ENCODE measurements around the gene COX8C. TPM values are rescaled to one million over a fixed set of nuclear protein-coding genes. Genes with fewer than 3 reads are reported as not detected.

COX8C gene
- total and polyA plus RNA-seq, 8 donors: not detected

DNA sequence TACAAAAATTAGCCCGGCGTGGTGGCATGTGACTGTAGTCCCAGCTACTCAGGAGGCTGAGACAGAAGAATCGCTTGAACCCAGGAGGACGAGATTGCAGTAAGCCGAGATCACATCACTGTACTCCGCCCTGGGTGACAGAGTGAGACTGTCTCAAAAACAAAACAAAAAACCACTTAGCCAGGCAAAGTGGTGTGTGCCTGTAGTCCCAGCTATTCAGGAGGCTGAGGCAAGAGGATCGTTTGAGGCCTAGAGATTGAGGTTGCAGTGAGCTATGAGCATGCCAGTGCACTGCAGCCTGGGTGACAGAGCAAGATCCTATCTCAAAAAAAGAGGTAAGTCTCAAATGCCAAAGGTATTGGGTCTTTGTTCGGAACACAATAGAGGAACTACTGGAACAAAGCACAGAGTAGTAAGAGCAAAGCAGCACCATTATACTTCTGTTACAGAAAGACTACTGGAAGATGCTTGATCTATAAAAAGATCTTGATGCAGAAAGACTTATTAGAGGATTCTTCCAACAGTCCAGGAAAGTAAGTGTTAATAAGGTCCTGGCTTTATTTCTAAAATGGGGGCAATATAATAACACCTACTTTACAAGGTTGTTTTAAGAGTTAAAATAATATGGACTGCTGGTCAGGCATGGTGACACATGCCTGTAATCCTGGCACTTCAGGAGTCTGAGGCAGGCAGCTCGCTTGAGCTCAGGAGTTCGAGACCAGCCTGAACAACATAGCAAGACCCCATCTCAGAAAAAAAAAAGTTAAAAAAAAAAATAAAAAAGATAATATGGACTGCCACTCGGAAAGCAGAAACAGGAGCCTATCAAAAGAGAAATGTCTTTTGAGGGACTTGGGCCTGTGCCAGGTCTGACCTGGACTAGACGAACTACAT is 44.0 kb upstream of the COX8C start:
- no peak for TF ChIP-seq POLR2A (IDR thresholded peaks at IDR 0.05)
- TF ChIP-seq EP300 (IDR thresholded peaks at IDR 0.05): no peak
- TF ChIP-seq POLR2AphosphoS5 (IDR thresholded peaks at IDR 0.05): no peak
- TF ChIP-seq, protein P1, sequence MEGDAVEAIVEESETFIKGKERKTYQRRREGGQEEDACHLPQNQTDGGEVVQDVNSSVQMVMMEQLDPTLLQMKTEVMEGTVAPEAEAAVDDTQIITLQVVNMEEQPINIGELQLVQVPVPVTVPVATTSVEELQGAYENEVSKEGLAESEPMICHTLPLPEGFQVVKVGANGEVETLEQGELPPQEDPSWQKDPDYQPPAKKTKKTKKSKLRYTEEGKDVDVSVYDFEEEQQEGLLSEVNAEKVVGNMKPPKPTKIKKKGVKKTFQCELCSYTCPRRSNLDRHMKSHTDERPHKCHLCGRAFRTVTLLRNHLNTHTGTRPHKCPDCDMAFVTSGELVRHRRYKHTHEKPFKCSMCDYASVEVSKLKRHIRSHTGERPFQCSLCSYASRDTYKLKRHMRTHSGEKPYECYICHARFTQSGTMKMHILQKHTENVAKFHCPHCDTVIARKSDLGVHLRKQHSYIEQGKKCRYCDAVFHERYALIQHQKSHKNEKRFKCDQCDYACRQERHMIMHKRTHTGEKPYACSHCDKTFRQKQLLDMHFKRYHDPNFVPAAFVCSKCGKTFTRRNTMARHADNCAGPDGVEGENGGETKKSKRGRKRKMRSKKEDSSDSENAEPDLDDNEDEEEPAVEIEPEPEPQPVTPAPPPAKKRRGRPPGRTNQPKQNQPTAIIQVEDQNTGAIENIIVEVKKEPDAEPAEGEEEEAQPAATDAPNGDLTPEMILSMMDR (IDR thresholded peaks at IDR 0.05): no peak
- H3K27ac ChIP-seq: no peak overlapping the region
- H3K9me3 ChIP-seq: no peaks in the 10 kb centered on the region
- intact Hi-C loops (cut with DNase I; ENCODE audit: low total_unique reads): no loop called here
- peaks cover 0 to 65% (median 38%) of the 10 kb centered on the region in 4 donors for H3K4me1 ChIP-seq
- H3K36me3 ChIP-seq: no peaks in the 10 kb centered on the region
- no peak for DNase-seq
- no peak overlapping the region for H3K4me3 ChIP-seq
- H3K27me3 ChIP-seq: no peaks in the 10 kb centered on the region
- WGBS, 5 donors: 89 to 95% (median 92%) methylated on average over 12 of the region's 12 CpGs

DNA sequence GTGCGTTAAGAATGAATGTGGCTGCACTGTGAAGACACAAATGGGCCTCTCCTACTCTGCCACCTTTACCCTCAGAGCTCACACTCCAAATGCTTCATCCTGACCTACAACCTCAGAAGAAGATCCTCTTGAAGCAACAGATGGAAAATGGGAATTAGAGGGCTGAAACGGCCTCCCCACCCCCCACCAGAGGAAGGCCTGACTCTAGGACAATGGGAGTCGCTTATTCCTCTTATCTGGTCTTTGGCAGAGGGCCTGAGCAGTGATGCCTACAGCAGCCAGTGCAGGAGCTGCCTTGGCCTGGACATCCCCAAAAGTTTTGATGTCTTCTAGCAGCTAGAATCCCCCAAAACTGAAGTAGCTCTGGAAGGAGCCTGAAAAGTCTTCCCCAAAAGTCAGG is 43.3 kb upstream of the COX8C start:
- Histone ChIP-seq H3K27ac (no peak overlapping the region), H3K4me1 (peaks cover 0 to 65% (median 38%) of the 10 kb centered on the region in 4 donors), H3K27me3 (no peaks in the 10 kb centered on the region), H3K9me3 (no peaks in the 10 kb centered on the region), H3K4me3 (no peak overlapping the region), H3K36me3 (no peaks in the 10 kb centered on the region)
- TF ChIP-seq, protein P1 (IDR thresholded peaks at IDR 0.05): no peak
- 59 to 73% (median 65%) methylated on average over 2 to 3 of the region's 3 CpGs for WGBS, 5 donors
- DNase-seq: peak in 1 of 2 donors; percentile 9
- intact Hi-C loops (cut with DNase I; ENCODE audit: low total_unique reads): no loop called here

DNA sequence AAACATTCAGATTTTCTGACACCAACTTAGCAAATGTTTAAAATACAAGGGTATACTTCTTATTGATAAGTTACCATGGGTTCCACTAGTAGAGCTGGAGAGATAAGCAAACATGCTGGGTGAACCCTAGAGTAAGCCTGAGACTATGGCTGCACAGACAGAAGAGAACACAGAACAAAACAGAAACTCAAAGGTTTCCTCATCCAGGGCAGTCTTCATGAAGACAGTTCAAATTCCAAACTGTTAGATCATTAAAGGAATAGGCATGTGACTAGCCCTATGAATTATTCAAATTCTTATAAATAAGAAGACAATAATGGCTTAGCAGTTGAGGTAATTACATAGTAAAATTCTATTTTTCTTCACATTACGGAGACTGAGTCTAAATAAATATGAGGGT is 42.2 kb upstream of the COX8C start:
- Histone ChIP-seq H3K4me1 (peaks cover 0 to 69% (median 43%) of the 10 kb centered on the region in 4 donors), H3K27ac (no peak overlapping the region), H3K27me3 (no peaks in the 10 kb centered on the region), H3K4me3 (no peak overlapping the region), H3K36me3 (no peaks in the 10 kb centered on the region), H3K9me3 (no peaks in the 10 kb centered on the region)
- intact Hi-C loops (cut with DNase I; ENCODE audit: low total_unique reads): no loop called here
- no peak for DNase-seq
- 88 to 100% (median 98%) methylated on average over 1 of the region's 1 CpG for WGBS, 5 donors
- TF ChIP-seq POLR2AphosphoS5 (IDR thresholded peaks at IDR 0.05) (no peak), POLR2A (IDR thresholded peaks at IDR 0.05) (no peak), EP300 (IDR thresholded peaks at IDR 0.05) (no peak)
- TF ChIP-seq, protein P1 (IDR thresholded peaks at IDR 0.05): no peak

DNA sequence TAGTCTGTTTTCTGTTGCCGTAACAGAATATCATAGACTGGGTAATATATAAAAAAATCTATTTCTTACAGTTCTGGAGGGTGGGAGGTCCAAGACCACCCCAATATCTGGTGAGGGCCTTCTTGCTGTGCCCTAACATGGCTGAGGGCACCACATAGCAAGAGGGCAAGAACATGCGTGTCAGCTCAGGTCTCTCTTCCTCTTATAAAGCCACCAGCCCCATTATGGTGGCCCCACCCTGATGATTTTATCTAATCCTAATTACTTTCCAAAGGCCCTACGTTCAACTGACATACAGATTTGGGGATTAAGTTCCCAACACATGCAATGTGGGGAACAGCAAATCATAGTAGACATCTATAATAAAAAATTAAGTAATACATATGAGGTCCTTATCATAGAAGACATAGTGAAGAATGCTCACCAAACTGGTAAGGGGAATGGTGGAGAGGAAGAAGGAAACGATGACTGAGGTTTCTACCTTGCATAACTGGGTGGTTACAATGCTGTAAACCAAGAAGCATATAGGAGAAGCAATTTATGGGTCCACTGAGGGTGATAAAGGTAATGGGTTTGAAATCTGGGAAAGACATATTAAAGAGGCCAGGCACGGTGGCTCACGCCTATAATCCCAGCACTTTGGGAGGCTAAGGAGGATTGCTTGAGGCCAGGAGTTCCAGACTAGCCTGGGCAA is 41.1 kb upstream of the COX8C start:
- H3K27ac ChIP-seq: no peak overlapping the region

More for the DNA sequence above, 41.1 kb upstream of the COX8C start:
- Histone ChIP-seq H3K27me3 (no peaks in the 10 kb centered on the region), H3K9me3 (no peaks in the 10 kb centered on the region), H3K4me1 (peaks cover 0 to 72% (median 51%) of the 10 kb centered on the region in 4 donors), H3K36me3 (no peaks in the 10 kb centered on the region), H3K4me3 (no peak overlapping the region)
- intact Hi-C loops (cut with DNase I; ENCODE audit: low total_unique reads): no loop called here
- WGBS, 5 donors: 74 to 93% (median 86%) methylated on average over 6 of the region's 6 CpGs
- TF ChIP-seq EP300 (IDR thresholded peaks at IDR 0.05) (no peak), POLR2A (IDR thresholded peaks at IDR 0.05) (no peak), POLR2AphosphoS5 (IDR thresholded peaks at IDR 0.05) (no peak)
- TF ChIP-seq, protein P1 (IDR thresholded peaks at IDR 0.05): no peak
- DNase-seq: no peak

Measured in stomach (tissue), 9 donors.